D341Med (cell line): ENCODE data around the gene CLDN4.
"Not testable (repeated sequence)": the region's sequence is repeated elsewhere in the genome, so short reads cannot be mapped to it uniquely, and the experiment has no call there.

ENCODE experiments used
- DNase-seq: peaks from one replicate; pipeline ENCODE4 v3.0.0; 2012; ENCODE audit warnings: low spot score

The CLDN4 gene

DNA sequence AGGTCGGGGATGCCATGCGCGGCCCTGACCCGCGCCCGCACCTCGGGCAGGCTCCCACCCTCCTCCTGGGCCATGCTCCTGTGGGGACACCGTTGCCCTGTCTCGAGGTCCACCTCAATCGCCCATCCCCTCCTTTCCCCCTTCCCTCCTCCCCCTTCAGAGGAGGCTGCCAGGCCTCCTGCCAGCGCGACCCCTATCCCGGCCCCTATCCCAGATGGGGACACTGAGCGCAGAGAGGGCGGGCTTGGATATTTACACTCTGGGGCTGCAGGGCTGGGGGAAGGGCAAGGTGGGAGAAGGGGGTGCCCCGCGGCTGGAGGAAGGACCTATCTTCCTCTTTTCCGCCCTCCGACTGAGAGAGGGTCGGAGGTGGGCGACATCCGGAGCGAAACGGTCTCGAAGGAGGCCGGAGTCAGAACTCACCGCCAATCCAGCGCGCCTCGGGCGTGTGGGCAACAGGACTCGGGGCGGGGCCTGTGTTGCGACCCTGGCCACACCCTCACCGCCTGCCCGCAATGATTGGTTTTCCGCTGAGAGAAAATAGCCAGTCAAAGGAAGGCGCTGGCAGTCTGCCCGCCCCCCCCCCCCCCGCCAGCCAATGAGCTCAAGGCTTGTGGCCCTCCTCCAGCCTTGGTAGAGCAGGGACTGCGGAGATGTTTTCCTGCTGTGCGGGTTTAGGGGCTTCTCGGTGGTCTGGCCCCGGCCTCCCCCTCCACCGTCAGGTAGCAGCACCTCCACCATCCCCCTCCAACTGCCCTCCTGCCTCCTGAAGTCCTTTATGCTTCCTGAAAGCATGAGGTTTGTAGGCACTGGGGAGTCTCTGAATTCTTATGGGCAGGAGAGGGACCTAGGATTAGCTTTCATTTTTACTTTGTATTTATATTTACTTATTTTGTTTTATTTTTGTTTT lies 11.5 kb downstream of the CLDN4 start, which contains the start of gene METTL27:
TSS of gene METTL27 (minus strand) at position 450 of the 910 bp plus-strand sequence. CDS start at position 74, 376 bp downstream.
- DNase-seq: peak; percentile 98

DNA sequence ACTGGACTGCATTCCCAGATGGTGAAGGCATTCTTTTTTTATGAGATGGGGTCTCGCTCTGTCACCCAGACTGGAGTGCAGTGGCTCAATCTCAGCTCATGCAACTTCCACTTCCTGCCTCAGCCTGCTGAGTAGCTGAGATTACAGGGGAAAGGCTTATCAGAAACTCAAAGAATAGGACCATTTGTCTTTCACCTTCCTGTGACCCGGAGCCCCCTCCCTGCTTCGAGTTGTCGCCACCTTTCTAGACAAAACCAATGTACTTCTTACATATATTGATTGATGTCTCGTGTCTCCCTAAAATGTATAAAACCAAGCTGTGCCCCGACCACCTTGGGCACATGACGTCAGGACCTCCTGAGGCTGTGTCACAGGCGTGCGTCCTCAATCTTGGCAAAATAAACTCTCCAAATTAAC lies 13.3 kb downstream of the CLDN4 start:
- no peak for DNase-seq

DNA sequence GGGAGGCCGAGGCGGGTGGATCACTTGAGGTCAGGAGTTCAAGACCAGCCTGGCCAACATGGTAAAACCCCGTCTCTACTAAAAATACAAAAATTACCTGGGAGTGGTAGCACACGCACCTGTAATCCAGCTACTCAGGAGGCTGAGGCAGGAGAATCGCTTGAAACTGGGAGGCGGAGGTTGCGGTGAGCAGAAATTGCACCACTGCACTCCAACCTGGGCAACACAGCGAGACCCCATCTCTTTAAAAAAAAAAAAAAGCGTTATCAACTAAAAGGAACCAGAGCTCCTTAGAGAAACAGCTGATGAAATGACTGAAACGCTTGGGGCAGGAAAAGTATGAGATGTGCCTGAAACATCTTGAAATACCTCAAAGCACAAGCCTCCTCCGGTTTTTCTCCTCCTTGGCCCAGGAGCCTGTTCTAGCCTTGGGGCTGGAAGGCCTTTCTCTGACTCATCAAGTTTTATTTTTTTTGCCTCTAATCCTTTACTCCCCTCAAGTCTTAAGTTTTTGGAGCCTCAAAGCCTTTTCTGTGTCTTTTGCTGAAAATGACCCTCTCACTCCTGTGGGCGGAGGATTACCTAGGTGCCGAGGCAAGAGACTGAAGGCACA lies 14.2 kb downstream of the CLDN4 start:
- no peak for DNase-seq

DNA sequence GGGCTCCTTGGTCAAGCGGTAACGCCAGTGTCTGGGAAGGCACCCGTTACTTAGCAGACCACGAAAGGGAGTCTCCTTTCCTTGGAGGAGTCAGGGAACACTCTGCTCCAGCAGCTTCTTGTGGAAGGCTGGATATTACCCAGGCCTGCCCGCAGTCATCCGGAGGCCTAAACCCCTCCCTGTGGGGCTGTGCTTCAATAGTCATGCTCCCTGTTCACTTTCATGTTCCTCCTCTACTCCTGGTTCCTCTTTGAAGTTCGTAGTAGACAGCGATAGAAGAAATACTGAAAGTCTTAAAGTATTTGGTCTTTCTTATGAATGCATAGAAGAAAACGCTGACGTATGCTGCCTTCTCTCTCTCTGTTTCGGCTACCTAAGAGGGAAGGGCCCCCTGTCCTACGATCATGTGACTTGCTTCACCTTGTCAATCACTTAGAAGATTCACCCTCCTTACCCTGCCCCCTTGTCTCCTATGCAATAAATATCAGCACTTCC lies 15.0 kb downstream of the CLDN4 start:
- DNase-seq: not testable (repeated sequence)

DNA sequence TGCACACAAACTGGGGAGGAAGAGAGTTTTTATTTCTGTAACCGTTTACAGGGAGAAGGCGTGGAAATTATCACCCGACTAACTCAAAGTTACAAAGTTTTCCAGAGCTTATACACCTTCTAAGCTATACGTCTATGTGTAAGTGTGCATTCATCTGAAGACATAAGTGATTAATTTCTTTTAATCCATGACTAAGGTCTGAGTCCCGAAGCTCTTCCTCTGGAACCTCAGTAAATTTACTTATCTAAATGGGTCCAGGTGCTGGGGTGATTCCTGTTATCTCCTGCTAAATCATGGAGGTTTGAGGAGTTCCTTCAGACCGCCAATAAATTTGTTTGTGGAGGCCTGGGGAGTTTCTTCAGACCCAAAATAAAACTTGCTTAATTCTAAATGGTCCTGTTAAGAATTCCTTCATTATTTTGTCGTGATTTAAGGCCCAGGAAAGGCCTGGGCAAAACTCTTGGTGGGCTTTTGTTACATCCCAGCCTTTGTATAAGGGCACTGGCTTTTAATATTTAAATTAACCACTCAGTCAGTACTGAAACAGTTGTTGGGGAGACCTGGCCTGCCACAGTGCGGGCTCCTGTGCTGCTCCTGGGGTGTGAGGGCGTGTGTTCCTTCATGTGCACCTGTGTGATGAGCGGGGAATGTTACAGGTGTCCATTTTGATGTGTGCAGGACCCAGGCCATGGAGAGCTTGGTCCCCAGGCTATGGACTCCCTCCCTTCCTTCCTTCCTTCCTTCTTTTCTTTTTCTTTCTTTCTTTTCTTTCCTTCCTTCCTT lies 17.3 kb downstream of the CLDN4 start:
- DNase-seq: no peak

DNA sequence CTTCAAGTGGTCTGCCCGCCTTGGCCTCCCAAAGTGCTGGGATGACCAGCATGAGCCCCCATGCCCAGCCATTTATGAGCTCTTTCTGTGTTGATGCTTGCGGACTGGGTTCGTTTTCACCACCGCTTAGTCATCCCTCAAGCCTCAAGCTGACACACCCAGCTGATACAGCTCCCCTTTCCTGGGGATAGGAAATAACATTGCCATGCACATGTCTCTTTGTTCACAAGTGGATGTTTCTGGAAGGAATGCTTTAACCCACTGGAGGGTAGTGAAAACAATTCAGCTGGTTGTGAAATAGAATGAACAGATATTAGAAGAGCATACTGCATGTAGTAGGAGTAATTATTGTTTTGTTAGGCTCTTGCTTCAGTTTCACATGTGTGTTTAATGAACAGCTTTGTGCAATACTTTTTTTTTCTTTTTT lies 20.0 kb downstream of the CLDN4 start:
- no peak for DNase-seq

DNA sequence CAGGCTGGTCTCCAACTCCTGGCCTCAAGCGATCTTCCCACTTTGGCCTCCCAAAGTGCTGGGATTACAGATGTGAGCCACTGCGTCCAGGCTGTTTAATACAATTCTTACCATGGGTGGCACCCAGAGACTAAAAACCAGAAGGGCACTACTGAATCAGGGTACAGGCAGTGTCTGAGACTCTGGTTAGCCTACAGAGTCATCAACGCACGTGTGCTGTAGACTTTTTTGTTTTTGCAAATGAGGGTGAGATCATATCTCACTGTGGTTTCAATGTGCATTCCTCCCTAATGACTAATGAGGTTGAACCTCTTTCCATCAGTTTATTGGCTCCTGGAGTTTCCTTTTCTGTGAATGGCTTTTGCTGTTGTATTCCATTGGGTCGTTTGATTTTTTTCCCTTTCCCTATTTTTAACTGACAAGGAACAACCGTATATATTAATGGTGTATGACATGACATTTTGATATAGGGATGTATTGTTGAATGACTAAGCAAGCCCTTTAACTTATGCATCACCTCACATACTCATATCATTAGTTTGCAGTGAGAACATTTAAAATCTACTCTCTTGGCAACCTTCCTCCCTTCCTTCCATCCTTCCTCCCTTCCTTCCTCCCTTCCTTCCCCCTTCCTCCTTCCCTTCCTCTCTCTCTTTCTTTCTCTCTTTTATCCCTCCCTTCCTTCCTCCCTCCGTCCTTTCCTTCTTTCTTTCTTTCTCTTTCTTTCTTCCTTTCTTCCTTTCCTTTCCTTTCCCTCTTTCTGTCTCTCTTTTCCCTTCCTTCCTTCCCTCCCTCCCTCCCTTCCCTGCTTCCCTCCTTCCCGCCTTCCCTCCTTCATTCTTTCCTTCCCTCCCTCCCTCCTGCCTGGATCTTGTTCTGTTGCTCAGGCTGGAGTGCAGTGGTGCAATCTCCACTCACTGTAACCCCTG lies 20.9 kb downstream of the CLDN4 start:
- DNase-seq: no peak

DNA sequence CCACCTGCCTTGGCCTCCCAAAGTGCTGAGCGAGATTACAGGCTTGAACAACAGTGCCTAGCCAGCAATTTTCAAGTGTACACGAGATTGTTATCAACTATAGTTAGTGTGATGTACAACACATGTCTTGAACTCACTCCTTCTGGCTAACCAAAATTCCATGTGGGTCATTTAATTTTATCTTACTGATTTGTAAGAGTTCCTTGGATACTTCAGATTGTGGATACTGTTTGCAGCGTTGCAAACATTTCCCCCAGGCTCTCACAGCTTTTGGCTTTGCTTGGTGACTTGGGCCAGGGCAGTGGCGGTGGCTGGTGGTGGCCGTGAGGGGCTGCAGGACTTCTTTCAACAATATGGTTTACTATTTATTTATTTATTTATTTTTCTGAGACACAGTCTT lies 21.7 kb downstream of the CLDN4 start:
- DNase-seq: no peak

DNA sequence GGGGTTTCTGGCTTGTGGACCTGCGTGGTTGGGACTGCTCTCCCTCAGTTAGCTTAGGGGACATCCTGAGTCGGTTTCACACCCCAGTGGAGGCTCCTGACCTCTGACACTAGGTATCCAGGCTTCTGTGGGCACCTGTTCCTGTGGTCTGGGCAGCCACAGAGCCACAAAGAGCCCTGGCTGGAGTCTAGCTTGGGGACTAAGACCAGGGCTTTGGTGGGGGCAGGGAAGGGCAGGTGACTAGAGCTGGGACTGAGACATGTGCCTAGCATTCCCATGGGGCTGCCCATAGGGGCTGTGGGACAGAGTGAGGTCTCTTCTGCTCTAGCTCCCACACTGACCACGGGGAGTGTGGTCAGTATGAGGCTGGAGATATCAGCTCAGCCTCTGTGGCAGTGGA lies 26.1 kb downstream of the CLDN4 start:
- no peak for DNase-seq

DNA sequence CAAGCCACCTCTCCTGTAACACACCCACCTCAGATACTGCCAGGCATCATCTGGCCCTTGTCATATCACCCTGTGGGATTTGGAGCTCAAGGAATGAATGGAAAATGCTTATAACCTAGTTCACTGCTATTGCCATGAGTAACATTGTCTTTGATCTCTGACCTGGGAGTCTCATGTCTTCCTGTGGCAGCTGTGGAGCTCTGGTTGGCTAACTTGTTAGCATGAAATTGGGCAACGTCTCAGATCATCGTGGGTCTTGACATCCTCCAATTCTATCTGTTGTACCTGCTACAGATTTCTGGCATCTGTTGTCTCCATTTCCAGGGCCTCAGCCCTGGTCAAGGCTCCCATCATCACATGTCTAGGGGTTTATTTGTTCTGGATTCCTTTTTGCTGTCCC lies 28.0 kb downstream of the CLDN4 start:
- DNase-seq: no peak

DNA sequence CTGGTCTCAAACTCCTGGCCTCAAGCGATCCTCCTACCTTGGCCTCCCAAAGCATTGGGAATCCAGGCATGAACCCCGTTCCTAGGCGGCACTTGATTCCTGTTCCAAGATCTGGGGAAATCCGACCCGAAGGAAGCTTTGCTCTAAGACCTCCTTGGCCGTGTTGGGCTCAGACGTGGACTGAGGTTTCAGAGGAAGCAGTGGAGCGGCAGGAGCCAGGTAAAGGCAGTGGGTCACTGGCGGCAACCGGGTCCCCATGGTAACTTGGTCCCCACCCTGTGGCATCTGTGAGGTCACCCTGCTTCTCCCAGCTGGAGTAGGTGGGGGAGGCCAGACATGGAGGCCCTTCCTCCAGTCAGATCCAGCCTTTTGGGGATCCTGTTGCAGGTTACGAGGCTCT lies 30.1 kb downstream of the CLDN4 start, which contains the start of gene TMEM270:
TSS of gene TMEM270 (plus strand) at position 301 of the 400 bp plus-strand sequence. CDS start at position 337, 36 bp downstream.
- DNase-seq: no peak

DNA sequence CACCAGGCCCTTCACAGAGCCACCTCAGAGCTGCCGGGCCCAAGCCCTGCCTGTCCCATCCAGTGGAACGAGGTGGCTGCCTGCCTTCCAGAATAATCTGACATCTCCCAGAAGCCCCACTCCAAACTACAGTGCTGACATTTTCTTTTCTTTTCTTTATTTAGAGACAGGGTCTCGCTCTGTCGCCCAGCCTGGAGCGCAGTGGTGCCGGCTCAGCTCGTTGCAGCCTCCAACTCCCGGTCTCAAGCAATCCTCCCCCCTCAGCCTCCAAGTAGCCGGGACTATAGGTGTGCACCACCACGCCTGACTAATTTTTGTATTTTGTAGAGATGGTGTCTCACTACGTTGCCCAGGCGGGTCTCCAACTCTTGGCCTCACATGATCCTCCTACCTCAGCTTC lies 30.5 kb downstream of the CLDN4 start:
- DNase-seq: no peak

DNA sequence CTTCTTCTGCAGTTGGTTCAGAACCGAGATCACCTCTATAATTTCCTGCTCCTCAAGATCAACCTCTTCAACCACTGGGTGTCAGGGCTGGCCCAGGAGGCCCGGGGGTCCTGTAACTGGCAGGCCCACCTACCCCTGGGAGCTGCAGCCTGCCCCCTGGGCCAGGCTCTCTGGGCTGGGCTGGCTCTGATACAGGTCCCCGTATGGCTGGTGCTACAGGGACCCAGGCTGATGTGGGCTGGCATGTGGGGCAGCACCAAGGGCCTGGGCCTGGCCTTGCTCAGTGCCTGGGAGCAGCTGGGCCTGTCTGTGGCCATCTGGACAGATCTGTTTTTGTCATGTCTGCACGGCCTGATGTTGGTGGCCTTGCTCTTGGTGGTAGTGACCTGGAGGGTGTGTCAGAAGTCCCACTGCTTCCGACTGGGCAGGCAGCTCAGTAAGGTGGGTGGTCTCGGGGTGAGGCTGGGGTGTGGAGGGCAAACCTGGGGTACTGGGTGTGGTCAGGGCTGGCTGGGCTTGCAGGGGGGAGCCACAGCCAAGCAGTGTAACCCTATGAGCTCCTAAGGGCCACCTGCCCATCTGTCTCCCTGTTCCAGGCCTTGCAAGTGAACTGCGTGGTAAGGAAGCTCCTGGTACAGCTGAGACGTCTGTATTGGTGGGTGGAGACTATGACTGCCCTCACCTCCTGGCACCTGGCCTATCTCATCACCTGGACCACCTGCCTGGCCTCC lies 34.4 kb downstream of the CLDN4 start:
- peak; percentile 26 for DNase-seq

DNA sequence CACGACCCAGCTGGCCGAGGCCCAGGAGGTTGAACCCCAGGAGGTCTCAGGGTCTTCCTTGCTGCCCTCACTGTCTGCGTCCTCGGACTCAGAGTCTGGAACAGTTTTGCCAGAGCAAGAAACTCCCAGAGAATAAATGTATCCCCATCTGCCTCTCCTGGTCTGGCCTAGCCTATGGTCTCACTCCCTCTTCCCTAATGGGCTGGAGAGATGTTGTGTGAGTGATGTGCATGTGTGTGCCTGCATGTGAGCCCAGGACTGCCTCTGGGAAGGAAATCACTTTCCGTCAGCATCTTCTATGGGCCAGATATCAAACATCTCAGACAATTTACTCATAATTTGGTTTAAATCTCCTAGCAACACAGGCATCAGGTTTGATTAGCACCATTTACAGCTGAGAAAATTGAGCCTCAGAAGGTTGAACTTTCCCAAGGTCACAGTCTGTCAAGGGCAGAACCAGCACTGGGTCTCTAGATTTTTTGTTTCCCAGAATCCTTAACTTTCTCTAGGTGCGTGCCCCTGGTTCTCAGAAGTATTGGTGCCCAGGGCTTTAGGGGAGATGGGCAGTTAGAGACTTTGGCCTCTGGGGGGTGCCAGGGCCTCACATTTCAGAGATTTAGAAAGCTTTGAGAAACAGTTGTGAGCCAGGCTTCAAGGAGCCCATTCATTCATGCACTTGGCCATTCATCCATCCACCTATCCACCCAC lies 35.1 kb downstream of the CLDN4 start:
- peak; percentile 76 for DNase-seq

DNA sequence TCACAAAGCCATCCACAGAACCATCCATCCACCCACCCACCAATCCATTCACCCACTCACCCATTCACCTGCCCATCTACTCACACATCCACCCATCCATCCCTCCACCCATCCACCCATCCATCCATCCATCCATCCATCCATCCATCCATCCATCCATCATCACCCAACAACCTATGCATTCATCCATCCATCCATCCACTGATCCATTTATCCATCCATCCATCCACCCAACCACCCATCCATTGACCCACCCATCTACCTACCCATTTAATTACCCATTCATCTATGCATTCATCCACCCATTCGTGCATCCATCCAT lies 35.6 kb downstream of the CLDN4 start:
- no peak for DNase-seq

DNA sequence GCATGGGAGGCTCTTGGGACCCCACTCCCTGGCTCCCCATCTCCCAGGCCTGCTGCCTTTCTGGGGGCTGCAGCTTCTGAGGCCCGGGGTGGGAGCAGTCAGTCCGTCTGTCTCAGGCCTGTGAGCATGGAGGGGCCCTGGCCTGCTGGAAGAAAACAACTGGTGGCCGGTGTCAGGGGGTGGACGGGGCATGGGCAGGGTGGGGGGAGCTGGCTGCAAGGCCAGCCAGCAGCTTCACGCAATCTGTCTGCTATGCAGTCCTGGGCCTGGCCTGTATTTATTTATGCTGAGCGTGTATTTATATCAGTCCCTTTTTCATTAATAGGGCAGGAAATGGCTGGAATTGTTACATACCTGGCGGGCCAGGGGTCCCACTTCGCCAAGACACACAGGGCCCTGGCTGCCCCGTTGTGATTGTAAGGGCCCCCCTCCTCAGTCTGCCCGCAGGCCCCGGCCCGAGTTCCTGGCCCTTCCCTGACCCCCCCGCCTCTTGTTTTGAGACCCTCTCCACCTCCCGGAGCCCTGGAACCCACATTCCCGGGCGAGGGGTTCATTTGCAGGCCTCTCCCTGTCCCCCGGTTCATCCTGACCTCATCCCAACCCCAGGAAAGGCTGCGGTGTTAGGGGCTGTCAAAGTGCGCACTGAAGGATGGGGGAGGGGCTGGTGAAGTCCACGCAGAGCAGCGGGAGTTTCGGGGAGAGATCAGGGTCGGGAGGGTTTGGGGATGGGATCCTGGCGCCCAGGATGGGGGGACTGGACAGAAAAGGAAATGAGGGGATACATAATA lies 38.4 kb downstream of the CLDN4 start:
- no peak for DNase-seq

DNA sequence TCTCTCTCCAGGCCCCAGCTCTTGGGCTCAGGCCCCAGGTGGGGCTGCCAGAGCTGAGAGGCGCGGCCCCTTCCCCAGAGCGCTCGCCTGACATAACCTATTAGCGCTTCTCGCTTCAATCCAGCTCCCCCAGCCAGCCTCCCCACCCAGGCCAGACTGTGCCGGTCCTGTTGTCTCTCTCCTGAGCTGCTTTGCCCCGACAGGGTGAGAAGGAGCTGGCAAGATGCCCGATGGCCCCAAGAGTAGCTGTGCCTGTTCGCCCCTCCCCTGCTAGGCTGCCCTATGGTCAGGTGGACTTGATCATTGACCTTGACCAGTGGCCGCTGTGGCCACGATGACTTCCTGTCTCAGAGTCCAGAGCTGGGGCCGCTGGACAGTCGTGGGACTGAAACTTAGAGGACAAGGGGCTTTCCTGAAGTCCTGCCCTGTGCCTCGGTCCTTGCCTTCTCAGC lies 39.3 kb downstream of the CLDN4 start:
- DNase-seq: no peak

DNA sequence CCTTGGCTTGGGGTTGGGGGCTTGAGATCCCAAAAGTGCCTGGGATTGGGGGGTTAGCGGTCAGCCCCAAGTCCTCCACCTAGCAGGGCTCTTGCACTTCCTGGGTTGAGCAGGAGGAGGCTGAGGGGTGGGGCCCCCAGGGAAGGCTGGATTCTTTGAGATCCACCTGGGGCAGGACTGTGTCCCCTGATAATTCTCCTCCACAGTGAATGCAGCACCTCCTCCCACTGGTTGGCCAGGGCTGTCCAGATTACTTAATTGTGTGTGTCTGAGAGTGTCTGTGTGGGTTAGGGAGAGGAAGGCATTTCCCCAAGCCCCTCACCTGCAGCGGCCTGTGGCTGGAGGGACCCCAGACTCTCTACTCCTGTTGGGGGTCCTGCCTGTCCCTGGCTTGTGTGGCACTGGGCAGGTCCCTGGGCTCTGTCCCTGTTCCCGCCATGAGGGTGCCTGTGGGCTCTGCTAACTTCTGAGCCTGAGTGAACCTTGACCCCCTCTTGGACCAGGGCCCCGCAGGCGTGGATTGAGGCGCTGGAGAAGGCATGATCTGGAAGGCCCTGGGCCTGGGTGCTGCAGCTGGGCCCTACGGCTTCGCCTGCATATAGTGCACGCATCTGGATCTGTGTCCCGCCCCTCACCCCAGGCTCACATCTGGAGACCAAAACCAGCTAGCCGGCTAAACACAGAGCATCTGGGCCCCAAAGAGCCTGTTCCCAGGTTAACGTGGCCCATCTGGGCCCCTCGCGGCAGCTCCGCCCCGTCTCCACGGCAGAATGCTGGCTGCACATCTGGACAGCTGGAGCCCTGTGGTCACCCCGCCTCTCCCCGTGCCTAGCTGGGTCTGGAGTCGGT lies 40.6 kb downstream of the CLDN4 start:
- DNase-seq: no peak
